Measurements from ENCODE around the gene OTX1.

GRCh38 chr2:63053889-63054602, 3.4 kb downstream of the OTX1 start:
- TF ChIP-seq EZH2phosphoT487 (IDR thresholded peaks at IDR 0.05; ENCODE audit: borderline replicate concordance) (no peak), CTCF (conservative IDR thresholded peaks at IDR 0.05; ENCODE audit: low read length) (no peak)

Data from Loucy (cell line).